ENCODE data around the gene OR8B8.
"Not testable (repeated sequence)": the region's sequence is repeated elsewhere in the genome, so short reads cannot be mapped to it uniquely, and the experiment has no call there.

OR8B8 gene

GRCh38 chr11:124441081-124441480 lies 4.4 kb downstream of the OR8B8 start:
- DNase-seq = no peak

- DNase-seq = no peak
Measured at GRCh38 chr11:124440608-124441007, 4.9 kb downstream of the OR8B8 start.

- no peak for DNase-seq
Measured at GRCh38 chr11:124434699-124435098, 10.8 kb downstream of the OR8B8 start.

GRCh38 chr11:124429599-124429998 lies 15.9 kb downstream of the OR8B8 start:
- no peak for DNase-seq

- no peak for DNase-seq
Measured at GRCh38 chr11:124424384-124424921, 21.0 kb downstream of the OR8B8 start, which contains the start of gene OR8B4. TSS of gene OR8B4 (minus strand) at chr11:124424871. CDS start at chr11:124424871, 0 bp downstream.

GRCh38 chr11:124421043-124421442 lies 24.5 kb downstream of the OR8B8 start:
- no peak for DNase-seq

GRCh38 chr11:124415356-124415923 lies 30.1 kb downstream of the OR8B8 start:
- peak; percentile 39 for DNase-seq

- DNase-seq = no peak
Measured at GRCh38 chr11:124409906-124410305, 35.6 kb downstream of the OR8B8 start.

GRCh38 chr11:124405581-124405980 lies 39.9 kb downstream of the OR8B8 start:
- no peak for DNase-seq

GRCh38 chr11:124403186-124403585 lies 42.3 kb downstream of the OR8B8 start:
- not testable (repeated sequence) for DNase-seq

- DNase-seq = peak; percentile 72
Measured at GRCh38 chr11:124402326-124402922, 43.1 kb downstream of the OR8B8 start.

GRCh38 chr11:124398924-124399323 lies 46.6 kb downstream of the OR8B8 start, which contains the start of gene OR8B3:
TSS of gene OR8B3 (minus strand) at chr11:124399024. CDS start at chr11:124397351, 1,673 bp downstream.
- no peak for DNase-seq

GRCh38 chr11:124396847-124397246 lies 48.6 kb downstream of the OR8B8 start:
- not testable (repeated sequence) for DNase-seq

- no peak for DNase-seq
Measured at GRCh38 chr11:124394408-124394807, 51.1 kb downstream of the OR8B8 start.

All from amniotic stem cell (primary cell).